GM19372 (cell line): ENCODE results near the gene DENND1A.
"Not testable (repeated sequence)": the region's sequence is repeated elsewhere in the genome, so short reads cannot be mapped to it uniquely, and the experiment has no call there.

Experiments
- ATAC-seq: cut with Tn5 transposase; IDR thresholded peaks from one replicate; pipeline ENCODE4 v1.9.1; 2021; ENCODE audit warnings: mild to moderate bottlenecking, low read depth, moderate library complexity; ENCODE audit not compliant: unreplicated experiment

The DENND1A gene

DNA sequence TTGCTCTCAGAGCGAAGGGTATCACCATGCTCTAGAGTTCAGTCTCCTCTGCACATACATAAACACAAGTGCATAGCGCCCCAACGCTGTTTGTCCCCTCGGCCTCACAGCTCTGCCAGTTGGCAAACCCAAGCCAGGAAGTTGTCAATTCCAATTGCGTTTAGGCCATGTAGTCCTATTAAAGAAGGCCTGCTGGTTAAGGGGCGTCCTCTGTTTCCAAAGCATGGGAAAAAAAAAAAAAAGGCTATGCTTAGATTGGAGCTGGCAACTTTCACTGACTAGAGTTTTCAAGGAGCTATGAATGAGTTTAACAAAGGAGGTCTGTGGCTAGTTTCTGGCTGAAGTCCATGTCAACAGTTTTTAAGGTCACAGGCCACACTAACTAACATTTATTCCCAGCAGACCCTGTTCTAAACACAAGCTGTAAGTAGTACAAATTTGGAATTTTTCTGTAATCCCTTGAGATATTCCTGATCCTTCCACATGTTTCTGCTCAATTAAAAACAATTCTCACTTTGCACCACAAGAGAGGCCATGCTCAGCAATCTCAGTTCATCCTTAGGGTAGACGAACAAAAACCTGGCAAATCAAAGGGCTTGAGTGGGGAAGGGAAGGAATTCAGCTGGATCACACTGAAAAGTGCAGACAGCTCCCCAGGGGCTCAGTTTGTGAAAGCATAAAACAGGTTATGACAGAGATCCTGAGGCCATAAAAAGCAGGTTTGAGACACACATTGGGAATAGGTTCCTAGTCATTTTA, 187.7 kb downstream of the DENND1A start:
- no peak for ATAC-seq

DNA sequence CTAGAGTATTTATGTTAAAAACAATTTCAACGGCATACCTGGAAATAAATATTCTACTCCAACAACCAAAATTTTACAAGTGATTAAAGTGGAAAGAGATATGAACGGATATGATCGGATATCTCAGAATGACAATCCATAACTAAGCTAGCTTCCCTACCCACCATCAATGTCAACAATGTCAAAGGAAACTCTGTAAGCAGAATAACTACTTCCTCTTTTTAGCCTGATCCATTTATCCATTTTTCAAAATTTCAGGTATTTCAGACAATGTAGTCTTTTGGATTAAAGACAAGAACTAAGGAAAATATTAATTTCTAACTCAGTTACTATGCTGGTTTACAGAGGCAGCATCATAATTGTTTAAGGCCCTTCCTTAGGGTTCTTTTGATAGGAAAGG, 188.7 kb downstream of the DENND1A start:
- ATAC-seq: no peak

DNA sequence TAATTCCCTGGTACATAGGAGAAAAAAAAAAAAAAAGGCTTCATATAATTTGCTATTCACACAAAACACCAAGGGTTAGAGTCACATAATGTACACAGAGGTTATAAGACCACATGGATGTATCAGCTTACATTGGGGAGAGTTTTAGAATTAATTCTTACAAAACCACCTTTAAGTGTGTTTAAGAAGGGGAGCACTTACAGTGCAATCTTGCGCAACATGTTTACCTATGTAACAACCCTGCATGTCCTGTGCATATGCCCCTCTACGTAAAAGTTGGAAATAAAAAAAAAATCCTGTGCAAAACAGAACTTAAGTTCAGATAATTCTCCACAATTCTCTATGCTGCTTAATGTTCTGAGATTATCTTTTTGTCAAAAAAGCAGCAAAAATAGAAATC, 190.0 kb downstream of the DENND1A start:
- ATAC-seq: no peak

DNA sequence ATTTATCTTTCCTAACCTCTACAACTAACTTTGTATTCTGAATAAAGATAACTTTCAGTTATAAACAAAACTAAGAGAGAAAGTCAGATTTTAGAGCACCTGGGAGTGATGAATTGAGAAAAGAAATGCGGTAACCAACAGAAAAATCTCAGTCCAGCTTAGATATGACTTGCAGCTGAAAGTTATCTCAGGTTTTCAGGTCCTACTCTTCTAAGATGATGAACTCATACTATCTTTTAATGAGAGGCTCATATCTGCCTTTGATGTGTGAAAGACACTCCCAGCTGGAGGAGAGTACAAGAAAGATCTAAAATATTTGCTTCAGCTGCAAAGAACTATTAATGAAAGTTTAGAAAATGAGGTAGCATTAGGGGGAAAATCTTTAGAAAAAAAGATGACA, 190.5 kb downstream of the DENND1A start:
- ATAC-seq: no peak

DNA sequence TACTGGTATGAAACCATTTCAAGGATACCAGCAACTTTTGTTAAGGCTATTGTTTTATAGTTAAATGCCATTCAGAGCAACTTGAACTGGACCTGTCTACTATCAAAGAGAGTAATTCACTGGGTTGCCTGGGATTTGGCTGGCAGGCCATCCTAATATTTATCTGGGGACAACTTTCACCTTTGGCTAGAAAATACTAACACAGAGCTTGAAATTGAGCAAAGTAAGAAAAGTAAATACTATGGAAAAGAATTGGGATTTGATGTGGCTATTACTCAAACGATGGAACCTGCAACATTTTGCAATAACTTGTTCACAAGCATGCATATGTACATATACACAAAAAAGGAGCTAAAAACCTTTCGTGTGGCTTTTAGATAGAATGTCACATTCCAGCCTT, 191.3 kb downstream of the DENND1A start:
- ATAC-seq: no peak

DNA sequence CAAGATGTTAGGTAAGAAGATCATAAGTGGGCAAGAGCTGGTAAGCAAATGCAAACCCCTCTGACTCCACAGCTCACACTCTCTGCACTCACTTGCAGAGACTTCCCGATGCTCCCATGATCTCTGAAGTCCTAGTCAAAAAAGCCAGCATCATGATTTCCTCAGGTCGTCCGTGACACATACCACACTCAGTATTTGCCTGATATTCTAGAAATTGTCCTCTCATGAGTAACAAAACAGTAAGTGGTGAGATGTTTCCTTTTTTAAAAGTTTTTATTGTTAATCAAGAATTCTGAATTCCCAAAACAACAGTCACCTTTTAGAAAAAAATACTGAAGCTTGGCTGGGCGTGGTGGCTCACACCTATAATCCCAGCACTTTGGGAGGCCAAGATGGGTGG, 194.6 kb downstream of the DENND1A start:
- no peak for ATAC-seq

DNA sequence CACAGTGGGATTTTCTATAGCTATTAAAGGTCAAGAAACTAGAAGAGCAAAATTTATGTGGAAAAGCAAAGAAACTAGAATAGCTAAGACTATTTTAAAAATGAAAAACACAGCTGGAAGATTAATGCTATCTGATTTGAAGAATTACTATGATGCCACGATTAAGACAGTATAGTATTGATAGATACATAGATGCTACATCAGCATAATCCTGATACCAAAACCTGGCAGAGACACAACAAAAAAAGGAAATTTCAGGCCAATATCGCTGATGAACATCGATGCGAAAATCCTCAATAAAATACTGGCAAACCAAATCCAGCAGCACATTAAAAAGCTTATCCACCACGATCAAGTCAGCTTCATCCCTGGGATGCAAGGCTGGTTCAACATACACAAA, 201.4 kb downstream of the DENND1A start:
- not testable (repeated sequence) for ATAC-seq

DNA sequence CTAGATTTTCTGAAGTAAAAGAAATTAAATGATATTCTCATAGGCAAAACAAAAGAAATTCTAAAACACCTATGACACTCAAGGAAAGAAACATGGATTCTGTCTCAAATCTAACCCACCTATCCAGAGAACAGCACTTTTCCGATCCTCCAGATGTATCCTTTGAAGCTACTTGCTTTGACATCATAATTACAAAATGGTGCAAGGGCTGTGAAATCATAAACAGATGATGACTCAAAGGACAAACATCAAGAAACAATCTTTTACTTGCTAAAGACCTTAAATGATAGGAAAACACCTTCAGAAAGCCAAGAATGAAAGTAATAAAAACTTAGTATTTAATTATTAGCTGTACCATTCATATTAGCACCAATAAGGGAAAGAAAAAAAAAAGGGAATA, 202.6 kb downstream of the DENND1A start:
- no peak for ATAC-seq

DNA sequence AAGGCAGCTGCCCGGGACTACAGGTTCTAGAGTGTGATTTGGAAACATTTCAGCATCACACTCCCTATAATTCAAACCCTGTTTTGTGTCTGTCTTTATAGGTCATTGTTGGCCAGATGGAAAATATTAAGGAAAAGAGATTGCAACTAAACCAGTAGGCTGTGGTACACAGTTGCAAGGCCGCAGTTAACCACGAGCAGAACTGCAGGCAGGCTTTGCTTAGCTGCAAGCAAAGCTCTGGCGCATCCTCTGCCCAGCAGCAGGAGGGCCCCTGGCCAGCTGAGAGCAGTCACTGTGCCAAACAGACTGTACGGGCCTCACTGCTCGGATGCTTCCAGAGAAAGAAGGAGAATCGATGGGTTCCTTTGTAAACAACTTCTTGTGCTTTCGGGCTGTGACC, 204.5 kb downstream of the DENND1A start:
- no peak for ATAC-seq

DNA sequence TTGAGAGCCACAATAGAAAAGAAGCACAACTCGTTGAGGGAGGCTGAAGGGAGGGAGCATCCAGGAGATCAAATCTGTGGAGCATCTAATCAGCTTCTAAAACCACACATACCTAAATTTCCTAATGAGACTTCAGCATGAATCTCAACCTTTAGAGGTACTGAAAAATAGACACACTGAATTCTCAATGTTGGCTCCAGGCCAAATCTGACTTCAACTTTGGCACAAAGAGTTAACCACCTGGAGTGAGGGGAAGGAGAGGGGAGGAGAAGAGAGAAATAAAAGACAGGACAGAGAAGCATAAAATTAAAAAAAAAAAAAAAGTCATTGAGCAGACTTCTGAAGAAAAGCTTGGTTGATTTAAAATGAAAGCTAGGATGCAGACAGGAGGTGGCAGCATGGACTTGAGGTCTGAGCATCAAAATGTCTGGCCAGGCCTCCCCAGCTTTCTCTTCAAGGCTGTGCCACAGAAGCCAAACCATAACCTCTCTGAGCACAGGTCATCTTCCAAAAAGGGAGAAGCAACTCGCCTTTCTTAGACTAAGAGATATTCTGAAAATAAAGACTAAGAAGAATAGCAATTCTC, 205.6 kb downstream of the DENND1A start:
- ATAC-seq: no peak

DNA sequence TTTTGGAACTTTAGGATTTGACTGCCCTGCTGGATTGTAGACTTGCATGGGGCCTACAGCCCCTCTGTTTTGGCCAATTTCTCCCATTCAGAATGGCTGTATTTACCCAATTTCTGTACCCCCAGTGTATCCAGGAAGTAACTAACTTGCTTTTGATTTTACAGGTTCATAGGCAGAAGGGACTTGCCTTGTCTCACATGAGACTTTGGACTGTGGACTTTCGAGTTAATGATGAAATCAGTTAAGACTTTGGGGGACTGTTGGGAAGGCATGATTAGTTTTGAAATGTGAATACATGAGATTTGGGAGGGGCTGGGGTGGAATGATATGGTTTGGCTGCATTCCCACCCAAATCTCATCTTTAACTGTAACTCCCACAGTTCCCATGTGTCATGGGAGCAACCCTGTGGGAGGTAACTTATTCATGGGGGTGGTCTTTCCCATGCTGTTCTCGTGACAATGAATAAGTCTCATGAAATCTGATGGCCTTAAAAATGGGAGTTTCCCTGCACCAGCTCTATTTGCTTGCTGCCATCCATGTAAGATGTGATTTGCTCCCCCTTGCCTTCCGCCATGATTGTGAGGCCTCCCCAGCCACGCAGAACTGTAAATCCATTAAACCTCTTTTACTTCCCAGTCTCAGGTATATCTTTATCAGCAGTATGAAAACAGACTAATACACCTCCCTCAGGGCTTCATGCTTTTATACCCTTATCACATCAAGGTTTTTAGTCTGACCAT, 206.6 kb downstream of the DENND1A start:
- ATAC-seq: no peak

DNA sequence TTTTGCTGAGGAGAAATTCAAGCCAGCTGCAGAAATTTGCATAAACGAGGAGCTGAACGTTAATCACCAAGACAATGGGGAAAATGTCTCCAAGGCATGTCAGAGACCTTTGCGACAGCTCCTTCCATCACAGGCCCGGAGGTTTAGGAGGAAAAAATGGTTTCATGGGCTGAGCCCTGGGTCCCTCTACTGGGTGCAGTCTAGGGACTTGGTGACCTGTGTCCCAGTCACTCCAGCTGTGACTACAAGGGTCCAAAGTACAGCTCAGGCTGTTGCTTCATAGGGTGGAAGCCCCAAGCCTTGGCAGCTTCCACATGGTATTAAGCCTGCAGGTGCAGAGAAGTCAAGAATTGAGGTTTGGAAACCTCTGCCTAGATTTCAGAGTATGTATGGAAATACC, 207.5 kb downstream of the DENND1A start:
- no peak for ATAC-seq

DNA sequence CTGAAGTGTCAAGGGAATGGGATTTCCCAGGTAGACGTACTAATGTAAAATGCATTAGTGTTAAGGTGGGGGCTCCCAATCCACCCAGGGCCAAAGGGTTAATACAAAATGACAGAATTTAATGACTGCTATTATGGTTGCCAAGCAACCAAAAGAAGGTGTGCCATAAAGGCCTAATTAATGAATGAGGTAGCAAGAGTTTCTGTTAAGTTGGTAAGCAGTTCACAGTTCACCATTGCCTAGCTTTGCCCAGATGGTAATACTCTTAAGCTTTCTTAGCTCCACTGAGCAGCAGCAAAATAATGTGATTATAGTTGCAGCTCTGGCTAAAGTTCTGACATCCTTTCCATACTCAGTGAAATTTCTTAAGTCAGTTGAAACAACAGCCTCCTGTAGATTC, 211.7 kb downstream of the DENND1A start:
- no peak for ATAC-seq

DNA sequence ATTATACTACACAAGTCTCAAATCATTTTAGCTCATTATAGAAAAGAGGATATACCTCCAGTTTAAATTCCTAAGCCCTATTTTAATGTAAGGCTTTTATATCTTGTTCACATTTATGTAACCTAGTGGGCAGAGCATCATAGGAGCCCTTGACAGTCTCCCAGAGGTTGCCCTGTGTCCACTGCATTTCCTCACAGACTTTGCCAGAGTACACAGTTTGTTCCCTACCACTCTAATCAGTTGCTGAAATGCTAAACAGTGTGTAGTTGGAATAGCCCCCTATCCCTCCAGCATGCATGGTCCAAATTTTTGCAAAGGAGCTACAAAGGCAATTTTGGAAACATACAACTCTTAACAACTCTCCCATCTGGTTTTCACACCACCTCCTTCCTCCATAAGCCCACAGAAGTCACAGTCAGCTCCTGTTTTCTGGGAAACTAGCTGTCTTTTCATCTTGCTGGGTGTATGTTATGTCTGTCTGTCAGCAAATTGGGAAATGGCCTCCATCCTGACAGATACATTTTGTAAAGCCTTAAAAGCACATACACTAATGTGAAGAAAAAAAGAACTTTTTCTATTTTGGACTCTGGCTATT, 212.2 kb downstream of the DENND1A start:
- ATAC-seq: no peak

DNA sequence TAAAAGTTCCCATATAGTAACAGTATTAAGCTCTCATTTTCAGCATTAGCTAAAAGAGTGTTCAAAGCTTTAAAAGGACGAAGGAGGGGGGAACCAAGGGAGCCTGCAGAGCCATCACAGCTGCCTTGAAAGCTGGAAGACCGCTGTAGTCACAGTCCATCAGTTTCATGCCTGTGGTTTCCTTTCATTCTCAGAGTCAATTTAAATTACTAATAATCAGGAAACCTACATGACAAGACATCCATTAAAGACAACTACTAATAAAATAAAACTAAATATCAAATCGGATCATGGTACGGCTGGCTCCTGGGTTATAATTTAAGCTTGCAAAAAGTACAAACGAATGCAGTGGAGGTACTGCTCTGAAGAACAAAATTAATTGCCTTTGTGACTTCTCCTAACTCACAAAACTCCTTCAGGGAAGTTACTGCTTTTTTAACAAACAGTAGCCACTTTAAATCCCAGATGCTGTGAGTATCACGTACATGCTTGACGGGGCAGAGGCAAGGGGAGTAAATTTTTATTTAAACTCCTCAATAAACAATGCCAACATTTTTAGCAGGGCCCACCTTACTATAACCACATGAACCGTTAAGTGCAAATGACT, 213.5 kb downstream of the DENND1A start:
- ATAC-seq: no peak

DNA sequence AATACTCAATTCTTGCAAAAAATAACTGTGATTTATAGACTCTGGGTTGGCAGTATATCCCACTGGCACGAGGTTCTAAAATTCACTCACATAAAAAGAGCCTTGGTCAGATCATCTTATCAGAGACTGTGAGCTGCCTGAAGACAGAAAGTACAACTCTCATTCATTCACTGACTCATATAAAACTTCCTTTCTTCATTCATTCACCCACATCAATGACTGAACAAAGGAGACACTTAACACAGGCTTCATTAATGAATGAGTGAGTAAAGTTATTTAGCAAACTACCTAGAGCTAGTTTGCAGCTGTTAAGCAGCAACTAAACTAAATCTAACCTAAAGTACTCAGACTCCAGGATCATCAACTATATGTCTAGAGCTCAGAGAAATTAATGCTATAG, 214.7 kb downstream of the DENND1A start:
- no peak for ATAC-seq

DNA sequence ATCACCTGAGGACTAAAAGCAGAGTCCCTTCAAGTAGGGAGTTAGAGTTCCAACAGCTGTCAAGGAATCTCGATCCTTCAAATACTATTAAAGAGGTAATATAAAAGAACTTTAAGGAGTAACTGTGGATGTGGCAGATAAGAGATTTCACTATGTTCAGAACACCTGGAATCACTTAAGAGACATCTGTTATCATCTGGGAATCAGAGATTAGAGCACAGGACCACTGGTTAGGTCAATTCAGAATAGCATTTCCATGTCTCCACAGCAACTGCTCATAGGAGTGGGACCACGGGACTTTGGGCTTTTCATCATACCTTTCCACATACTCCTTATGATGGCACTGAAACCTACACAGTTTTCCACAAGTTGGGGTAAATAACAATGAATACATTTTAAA, 216.6 kb downstream of the DENND1A start:
- ATAC-seq: no peak

DNA sequence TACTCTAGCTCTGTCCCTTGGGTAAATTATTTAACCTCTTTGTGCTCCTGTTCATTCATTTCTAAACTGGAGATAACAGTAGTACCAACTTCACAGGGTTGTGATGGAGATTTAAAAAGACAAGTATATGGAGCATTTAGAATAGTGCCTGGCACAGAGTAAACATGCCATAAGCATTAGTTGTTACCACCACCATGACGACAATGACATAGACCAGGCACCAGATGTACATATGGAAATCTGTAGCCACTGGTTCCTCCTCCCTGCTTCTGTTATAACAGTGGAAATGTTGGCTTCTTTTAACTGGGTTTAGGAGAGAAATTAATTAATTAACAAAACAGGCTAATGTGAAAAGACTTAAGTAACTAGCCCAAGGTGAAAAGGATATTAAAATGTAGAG, 217.5 kb downstream of the DENND1A start:
- ATAC-seq: no peak

DNA sequence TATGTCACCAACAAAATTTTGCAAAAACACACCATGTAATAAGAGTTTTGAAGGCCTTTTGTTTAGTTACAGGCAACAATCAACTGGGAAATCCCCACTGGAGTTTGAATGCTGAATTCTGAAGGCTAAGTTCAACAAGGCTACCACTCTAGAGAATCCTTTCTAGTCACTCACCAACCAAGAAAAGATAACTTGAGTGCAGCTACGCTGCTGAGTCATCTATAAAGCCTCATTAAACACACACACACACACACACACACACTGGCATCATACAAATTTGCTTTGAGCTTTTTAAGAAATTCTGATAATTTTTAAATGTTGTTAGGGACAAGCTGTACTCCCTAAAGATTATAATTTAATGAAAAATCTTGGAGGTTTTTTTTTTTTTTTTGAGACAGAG, 219.6 kb downstream of the DENND1A start:
- no peak for ATAC-seq

DNA sequence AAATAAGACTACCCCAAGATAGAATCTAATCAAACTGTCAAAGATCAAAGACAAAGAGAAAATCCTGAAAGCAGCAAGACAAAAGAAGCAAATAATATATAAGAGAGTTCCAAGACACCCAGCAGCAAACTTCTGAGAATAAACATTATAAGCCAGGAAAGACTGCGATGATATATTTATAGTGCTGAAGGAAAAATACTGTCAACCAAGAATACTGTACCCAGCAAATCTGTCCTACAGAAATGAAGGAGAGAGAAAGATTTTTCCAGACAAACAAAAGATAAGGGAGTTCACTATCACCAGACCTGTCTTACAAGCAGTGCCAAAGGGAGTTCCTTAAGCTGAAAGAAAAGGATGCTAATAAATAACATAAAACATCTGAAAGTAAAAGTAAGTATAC, 227.4 kb downstream of the DENND1A start:
- ATAC-seq: no peak

DNA sequence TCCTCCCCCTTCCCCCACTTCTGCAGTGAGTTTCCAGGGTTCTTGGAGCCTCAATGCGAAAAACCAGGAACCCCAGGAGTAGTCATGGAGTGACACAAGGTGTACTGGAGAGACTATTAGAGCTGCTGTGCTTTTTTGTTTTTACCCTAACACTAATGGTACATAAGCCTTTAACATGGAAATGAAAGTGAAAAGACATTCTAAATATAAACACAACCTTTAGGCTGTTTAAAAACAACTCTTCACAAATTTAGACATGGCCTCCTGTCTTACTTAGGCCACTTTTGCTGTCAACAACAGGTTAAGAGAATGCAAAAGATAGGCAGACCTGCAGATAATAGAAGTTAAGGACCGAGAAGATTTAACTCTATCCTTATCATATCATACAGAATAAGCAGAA, 232.2 kb downstream of the DENND1A start:
- no peak for ATAC-seq
